Amniotic stem cell (primary cell): ENCODE data around the gene SYNPR.
A peak's percentile ranks its signal among the peaks of the same experiment; 100 is the strongest.
"Not testable (repeated sequence)": the region's sequence is repeated elsewhere in the genome, so short reads cannot be mapped to it uniquely, and the experiment has no call there.

ENCODE experiments used
- DNase-seq: peaks from one replicate; lab custom pipeline; 2025; lab: John Stamatoyannopoulos, UW

SYNPR gene

DNA sequence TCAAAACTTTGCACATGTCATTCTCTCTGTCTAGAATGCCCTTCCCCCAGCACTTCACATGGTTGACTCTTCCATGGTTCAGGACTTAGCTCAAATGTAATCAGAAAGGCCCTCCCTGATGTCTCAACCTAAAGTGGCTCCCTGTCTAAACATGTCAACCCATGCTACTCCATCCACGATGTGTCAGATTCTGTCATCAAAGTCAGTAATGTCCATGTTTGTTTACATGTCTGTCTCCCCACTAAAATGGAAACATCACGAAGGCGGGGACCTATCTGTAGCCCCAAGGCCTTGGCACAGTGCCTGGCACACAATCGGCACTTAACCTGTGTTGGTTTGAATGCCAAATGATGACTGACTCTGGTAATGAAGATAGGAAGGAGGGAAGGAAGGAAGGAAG lies 353.6 kb downstream of the SYNPR start:
- no peak for DNase-seq

DNA sequence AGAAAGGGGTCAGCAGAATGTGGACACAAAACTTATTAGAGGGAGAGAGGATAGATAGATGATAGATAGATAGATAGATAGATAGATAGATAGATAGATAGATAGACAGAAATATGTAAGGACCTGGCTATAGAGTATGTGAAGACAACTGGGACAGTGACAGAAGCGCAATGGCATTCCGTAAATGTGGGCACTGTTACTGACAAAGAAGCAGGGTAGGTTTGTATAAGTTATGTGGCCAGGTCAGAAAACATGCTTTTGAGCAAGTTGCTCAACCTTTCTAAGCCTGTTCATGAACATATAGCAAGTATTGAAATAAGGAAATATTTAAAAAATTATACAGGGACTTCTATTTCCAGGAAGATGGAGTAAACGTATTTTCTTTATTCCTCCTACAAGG lies 357.1 kb downstream of the SYNPR start:
- DNase-seq: no peak

DNA sequence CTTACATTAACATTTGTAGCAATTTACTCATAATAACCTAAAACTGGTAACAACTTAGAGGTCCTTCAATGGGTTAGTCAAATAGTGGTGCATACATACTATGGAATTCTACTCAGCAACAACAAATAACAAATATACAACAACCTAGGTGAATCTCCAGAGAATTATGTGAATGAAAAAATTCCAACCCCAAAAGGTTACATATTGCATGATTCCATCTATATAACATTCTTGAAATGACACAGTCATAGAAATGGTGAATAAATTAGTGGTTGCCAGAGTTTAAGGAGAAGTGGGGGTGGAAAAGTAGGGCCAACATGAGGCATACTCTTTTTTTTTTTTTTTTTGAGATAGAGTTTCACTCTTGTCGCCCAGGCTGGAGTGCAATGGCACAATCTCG lies 361.7 kb downstream of the SYNPR start:
- no peak for DNase-seq

DNA sequence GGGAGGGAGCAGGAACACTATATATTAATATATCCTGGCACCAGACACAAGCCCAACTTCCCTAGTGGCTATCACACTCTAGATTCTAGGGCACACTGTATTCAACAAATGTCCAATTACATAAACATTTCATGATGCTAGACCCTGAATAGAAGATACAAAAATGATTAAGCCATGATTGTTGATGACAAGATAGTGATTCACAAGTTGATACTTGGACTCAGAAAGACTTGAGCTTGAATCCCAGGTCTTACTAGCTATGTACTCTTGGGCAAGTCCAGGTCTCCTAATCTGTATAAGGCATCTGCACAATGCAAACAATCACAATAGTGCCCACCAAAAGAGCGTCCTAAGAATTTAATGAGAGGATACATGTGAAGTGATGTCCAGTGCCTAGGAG lies 364.4 kb downstream of the SYNPR start:
- DNase-seq: no peak

DNA sequence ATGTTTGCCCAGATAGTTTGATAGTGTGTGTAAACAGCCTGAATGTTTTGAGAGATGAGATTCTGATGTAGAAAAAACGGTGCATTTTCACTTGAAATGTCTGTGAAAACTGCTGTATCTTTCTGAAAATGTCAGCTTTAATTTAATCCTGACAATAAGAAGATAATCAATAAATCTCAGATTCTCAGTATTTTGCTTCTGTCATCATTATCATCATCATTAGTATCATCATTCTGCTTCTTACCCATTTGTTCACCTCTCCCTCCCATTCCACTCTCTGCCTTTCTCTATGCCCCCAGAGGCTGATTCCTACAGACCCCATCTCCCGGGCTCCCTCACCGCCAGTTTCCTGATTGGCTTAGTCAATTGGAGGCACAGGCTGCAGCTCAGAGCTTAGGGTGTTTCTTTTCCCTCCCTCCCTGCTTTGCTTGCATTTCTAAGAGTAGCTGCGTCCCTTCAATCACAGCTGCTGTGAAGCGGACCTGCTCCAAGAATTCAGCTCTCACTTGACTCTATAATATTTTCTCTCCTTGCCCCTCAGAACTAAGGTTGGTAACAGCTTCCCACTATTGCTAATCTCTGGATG lies 366.2 kb downstream of the SYNPR start:
- DNase-seq: no peak

DNA sequence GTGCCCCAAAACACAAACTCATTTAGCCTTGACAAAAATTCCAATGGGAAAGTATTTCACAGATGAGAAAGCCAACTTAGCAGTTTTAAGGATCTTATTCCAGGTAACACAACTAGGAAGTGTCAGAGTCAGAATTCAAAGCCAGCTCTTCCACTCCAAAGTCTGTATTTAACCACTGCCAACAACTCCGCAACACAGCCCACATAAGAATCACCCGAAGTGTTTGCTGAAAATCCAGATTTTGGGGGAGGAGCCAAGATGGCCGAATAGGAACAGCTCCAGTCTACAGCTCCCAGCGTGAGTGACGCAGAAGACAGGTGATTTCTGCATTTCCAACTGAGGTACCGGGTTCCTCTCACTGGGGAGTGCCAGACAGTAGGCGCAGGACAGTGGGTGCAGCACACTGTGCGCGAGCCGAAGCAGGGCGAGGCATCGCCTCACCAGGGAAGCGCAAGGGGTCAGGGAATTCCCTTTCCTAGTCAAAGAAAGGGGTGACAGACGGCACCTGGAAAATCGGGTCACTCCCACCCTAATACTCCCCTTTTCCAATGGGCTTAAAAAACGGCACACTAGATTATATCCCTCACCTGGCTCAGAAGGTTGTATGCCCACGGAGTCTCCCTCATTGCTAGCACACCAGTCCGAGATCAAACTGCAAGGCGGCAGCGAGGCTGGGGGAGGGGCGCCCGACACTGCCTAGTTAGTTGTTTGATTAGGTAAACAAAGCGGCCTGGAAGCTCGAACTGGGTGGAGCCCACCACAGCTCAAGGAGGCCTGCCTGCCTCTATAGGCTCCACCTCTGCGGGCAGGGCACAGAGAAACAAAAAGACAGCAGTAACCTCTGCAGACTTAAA lies 367.0 kb downstream of the SYNPR start:
- DNase-seq: not testable (repeated sequence)

DNA sequence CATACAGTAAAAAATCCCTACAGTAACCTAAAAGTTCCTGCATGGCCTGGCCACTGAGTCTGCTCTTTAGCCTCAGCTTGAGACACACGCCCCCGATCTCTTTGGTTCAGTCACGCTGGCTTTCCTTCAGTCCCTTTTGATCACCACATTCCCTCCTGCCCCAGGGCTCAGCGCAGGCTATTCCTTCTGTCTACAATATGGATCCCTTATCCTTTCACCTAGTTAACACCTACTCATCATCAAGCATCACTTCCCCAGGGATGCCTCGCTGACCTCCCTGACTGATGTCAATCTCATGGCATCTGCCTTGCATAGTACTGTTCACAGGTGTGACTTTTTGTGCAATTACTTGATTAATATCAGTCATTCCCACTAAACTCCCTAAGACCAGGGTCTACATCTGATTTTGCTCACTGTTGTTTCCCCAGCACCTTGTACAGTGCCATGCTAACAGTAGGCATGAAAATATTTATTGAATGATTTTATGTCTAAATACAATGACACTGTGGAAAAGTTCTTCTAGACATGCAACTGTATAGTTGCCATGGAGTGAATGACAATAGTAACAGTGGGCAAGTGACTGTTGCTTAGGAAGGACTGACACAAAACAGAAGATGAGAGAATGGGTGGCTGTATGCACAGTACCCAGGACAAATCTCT lies 374.1 kb downstream of the SYNPR start, which contains the start of gene SNTN:
Gene SNTN (plus strand): TSS at position 610 of the 660 bp plus-strand sequence. CDS start 13 bp downstream, at position 623.
- DNase-seq: no peak

DNA sequence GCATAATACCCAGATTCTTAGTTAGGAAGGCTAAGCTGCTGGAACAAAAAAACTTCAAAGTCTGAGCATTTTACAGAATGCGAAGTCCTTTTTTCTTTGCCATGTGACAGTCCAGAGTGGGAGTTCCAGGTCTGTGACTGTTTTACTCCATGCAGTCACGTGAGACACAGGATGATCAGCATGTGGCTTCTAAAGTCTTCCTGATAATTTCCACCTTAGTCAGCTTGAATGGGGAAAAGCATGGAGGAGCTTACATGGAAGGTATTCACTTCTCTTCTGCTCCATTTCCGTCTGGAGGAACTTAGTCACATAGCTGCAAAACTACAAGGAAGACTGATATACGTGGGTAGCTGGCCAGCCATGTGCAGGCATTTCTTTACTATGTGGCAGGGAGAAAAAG lies 376.1 kb downstream of the SYNPR start:
- DNase-seq: peak; percentile 2

DNA sequence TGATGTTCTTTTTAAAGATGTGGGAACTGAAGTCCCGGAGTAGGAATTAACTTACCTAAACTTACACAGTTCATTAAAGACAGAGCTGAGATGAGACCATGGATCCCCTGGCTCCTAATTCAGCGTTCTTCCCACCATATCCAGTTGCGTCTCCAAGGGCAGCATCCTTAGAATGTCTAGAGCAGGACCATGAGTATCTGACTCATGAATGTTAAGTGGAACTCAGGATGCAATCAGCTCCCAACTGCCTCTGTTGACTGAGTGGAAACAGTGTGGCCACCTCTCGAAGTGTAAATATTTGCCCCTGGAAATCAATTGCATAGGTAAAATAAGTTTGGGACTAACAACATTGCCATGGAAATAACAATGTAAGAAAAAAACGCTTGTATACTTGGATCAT lies 376.8 kb downstream of the SYNPR start:
- DNase-seq: no peak

DNA sequence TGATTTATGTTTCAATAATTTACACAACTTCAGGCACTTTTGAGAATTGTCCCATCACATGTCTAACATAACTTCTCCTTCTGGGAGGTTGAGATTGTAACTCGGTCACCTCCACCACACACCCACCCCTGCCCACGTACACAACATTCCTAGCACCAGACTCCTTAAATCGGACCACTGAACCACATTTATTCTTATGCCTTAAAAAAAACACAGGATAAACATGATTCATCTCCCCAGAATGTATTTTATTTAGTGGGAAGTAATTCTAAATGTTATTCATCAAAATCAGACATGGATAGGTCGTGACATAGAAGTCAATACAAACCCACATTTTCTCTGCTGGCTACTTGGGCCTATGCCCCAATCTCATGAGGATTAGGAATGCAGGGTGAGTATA lies 377.4 kb downstream of the SYNPR start:
- DNase-seq: peak; percentile 45

DNA sequence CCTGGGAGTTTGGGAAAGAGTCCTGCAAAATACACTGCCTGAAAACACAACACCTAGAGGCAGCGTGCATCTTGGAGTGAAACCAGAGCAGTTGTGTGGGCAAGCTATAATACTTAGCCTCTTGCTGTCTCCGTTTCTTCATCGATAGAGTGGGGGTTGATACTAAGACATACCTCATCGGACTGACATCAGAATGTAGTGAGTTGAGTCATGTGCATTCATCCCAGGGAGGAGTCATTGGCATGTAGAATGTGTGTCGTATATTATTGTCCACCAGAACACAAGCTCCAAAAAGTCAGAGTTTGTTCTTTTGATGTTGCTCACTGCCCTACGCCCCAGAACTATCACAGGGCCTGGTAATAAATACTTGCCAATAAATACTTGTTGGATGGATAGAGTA lies 378.7 kb downstream of the SYNPR start:
- DNase-seq: no peak

DNA sequence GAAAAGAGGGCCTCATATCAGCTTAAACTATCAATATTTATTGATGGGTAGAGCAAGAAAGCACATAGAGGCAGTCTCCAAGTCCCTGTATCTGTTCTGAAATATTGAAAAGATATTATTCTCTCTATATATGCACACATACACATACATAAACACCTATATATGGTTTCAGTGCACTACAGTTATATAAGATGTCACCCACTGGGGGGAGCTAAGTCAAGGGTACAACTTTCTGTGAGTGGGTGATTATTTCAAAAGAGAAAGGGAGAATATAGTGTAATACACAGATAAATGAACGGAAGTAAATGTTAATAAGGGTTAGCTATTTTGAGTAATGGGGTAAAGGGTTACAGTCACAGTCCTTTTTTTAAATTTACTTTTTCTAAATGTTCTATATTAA lies 383.1 kb downstream of the SYNPR start:
- DNase-seq: no peak

DNA sequence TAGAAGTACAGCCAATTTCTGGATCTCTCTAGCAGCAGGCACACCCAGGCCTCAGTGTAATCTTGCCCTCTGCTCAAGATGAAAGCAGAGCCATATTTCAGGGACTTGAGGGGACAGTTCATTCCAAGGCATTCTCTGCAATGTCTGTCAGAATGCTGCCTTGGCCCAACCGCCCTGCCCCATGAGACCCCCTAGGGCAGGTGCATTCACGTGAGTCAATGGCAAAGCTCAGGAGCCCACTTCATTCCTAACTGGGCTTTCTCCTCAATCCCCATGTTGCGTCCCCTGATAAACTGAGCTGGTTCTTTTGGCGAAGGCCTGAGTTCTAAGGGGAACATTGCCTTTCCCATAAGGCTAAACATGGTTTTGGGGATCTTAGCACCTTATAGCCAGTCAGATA lies 383.9 kb downstream of the SYNPR start:
- no peak for DNase-seq

DNA sequence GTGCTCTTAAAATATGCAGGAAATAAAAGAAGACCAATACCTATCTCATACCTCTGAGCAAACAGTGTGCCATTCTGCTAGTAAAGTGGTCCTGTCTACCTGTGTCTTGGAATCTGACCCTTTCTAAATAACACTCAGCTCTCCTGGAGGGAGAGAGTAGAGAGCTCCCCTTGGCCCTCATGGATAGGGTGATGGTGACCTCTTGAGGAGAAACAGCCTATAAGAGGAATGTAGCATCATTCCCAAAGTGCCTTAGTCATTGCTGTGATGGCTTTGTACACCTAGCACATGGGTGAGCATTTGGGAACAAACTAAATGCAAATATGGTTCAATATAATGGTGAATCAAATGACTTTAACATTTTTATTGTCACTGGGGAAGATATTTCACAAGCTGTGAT lies 384.4 kb downstream of the SYNPR start:
- no peak for DNase-seq
